RWPE2 (cell line): ENCODE measurements around the gene SULF2.
"Not testable (repeated sequence)": the region's sequence is repeated elsewhere in the genome, so short reads cannot be mapped to it uniquely, and the experiment has no call there.

Experiments used
- ATAC-seq: fragments of 200-7000 bp; cut with Tn5 transposase; 3 replicates; pipeline ENCODE4 v1.9.1; 2021; ENCODE audit warnings: low read depth
- DNase-seq: peaks from one replicate; pipeline ENCODE4 v3.0.0-alpha.2; 2020; ENCODE audit warnings: low spot score
- H3K27ac ChIP-seq: fragments of 450-650 bp; 2 replicates; pipeline ENCODE4 v1.5.1; 2017; ENCODE audit warnings: mild to moderate bottlenecking; ENCODE audit not compliant: poor library complexity, severe bottlenecking
- H3K27me3 ChIP-seq: fragments of 250-450 bp; sonication (Bioruptor Pico); 2 replicates; pipeline ENCODE4 v1.5.1; 2021; ENCODE audit warnings: mild to moderate bottlenecking, moderate library complexity; ENCODE audit not compliant: insufficient read depth, poor library complexity, severe bottlenecking
- H3K36me3 ChIP-seq: fragments of 250-450 bp; sonication (Bioruptor Pico); 2 replicates; pipeline ENCODE4 v1.5.1; 2020; ENCODE audit warnings: low read depth, mild to moderate bottlenecking, moderate library complexity
- H3K4me1 ChIP-seq: fragments of 250-450 bp; sonication (Bioruptor Pico); 2 replicates; pipeline ENCODE4 v1.5.1; 2021; ENCODE audit warnings: mild to moderate bottlenecking, moderate library complexity; ENCODE audit not compliant: insufficient read depth, poor library complexity, severe bottlenecking
- H3K4me3 ChIP-seq: fragments of 250-450 bp; sonication (Bioruptor Pico); 2 replicates; pipeline ENCODE4 v1.5.1; 2021; ENCODE audit warnings: mild to moderate bottlenecking, moderate library complexity; ENCODE audit not compliant: severe bottlenecking
- H3K9me3 ChIP-seq: fragments of 250-450 bp; sonication (Bioruptor Pico); 2 replicates; pipeline ENCODE4 v1.5.1; 2021; ENCODE audit warnings: mild to moderate bottlenecking, moderate library complexity; ENCODE audit not compliant: severe bottlenecking
- TF ChIP-seq, protein P1 (sequence below): fragments of 450-650 bp; IDR thresholded peaks from one replicate; pipeline ENCODE4 v1.5.1; 2017; ENCODE audit warnings: mild to moderate bottlenecking, moderate library complexity; ENCODE audit not compliant: poor library complexity, severe bottlenecking

SULF2 gene

DNA sequence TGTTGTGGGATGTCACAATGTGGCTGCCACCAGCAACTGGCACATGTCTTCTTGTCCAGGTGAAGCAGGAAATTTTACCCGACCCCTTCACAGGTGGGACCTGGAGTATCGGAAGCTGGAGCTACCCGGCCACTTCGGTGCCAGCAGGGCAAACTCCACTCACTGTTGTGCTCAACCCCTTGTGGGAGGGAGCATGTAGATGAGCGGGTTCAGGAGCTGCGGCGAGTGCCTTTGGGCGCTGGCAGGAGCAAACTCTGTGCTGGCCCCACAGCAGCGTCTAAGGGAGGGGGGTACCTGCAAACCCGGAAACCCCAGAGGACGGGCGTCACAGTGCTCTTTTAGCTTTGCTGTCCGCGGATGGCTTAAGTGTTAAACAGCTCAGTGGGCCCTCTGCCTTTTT, 20.7 kb upstream of the SULF2 start:
- H3K4me1 ChIP-seq: peaks cover 24% of the 10 kb centered on the region
- H3K4me3 ChIP-seq: no peak overlapping the region
- ATAC-seq (no peak), DNase-seq (no peak)
- no peaks in the 10 kb centered on the region for H3K36me3 ChIP-seq
- no peaks in the 10 kb centered on the region for H3K9me3 ChIP-seq
- H3K27ac ChIP-seq: no peak overlapping the region
- no peaks in the 10 kb centered on the region for H3K27me3 ChIP-seq
- TF ChIP-seq, protein P1, sequence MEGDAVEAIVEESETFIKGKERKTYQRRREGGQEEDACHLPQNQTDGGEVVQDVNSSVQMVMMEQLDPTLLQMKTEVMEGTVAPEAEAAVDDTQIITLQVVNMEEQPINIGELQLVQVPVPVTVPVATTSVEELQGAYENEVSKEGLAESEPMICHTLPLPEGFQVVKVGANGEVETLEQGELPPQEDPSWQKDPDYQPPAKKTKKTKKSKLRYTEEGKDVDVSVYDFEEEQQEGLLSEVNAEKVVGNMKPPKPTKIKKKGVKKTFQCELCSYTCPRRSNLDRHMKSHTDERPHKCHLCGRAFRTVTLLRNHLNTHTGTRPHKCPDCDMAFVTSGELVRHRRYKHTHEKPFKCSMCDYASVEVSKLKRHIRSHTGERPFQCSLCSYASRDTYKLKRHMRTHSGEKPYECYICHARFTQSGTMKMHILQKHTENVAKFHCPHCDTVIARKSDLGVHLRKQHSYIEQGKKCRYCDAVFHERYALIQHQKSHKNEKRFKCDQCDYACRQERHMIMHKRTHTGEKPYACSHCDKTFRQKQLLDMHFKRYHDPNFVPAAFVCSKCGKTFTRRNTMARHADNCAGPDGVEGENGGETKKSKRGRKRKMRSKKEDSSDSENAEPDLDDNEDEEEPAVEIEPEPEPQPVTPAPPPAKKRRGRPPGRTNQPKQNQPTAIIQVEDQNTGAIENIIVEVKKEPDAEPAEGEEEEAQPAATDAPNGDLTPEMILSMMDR: no peak

DNA sequence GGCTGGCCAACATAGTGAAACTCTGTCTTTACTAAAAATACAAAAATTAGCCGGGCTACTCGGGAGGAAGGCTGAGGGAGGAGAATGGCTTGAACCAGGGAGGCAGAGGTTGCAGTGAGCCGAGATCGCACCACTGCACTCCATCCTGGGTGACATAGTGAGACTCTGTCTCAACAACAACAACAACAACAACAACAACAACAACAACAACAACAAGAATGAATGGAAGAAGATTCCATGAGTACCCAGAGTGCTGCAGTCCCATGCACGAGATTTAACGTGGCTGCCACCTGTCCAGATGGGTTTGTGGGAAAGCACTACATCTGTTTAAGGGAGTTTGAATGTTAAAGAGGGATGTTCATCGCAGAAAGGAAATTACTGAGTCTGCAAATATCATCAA, 19.7 kb upstream of the SULF2 start:
- DNase-seq, H3K9me3 ChIP-seq, H3K36me3 ChIP-seq, H3K27ac ChIP-seq, H3K4me3 ChIP-seq, ATAC-seq, H3K27me3 ChIP-seq: not testable (repeated sequence)
- H3K4me1 ChIP-seq: peaks cover 16% of the 10 kb centered on the region

- not testable (repeated sequence) for DNase-seq, H3K36me3 ChIP-seq, H3K27me3 ChIP-seq, H3K27ac ChIP-seq, H3K4me1 ChIP-seq, H3K9me3 ChIP-seq, H3K4me3 ChIP-seq, ATAC-seq
Measured at GRCh38 chr20:47804224-47804825, 19.0 kb upstream of the SULF2 start.

GRCh38 chr20:47802975-47803374, 17.7 kb upstream of the SULF2 start:
- H3K4me1 ChIP-seq: no peaks in the 10 kb centered on the region
- no peaks in the 10 kb centered on the region for H3K27me3 ChIP-seq
- DNase-seq: no peak
- no peak overlapping the region for H3K4me3 ChIP-seq
- no peaks in the 10 kb centered on the region for H3K9me3 ChIP-seq
- H3K36me3 ChIP-seq: no peaks in the 10 kb centered on the region
- no peak for ATAC-seq
- no peak overlapping the region for H3K27ac ChIP-seq
- TF ChIP-seq, protein P1: no peak

GRCh38 chr20:47802226-47802920, 17.1 kb upstream of the SULF2 start:
- H3K27me3 ChIP-seq: no peaks in the 10 kb centered on the region
- no peaks in the 10 kb centered on the region for H3K9me3 ChIP-seq
- H3K36me3 ChIP-seq: no peaks in the 10 kb centered on the region
- no peaks in the 10 kb centered on the region for H3K4me1 ChIP-seq
- no peak overlapping the region for H3K4me3 ChIP-seq
- TF ChIP-seq, protein P1: no peak
- ATAC-seq (no peak), DNase-seq (no peak)
- H3K27ac ChIP-seq: no peak overlapping the region

GRCh38 chr20:47801759-47802158, 16.5 kb upstream of the SULF2 start:
- DNase-seq (no peak), ATAC-seq (no peak)
- Histone ChIP-seq H3K9me3 (no peaks in the 10 kb centered on the region), H3K4me3 (no peak overlapping the region), H3K27ac (no peak overlapping the region), H3K27me3 (no peaks in the 10 kb centered on the region), H3K36me3 (no peaks in the 10 kb centered on the region), H3K4me1 (no peaks in the 10 kb centered on the region)
- TF ChIP-seq, protein P1: no peak
